OCI-LY1 (cell line): ENCODE results near the gene SLIT3.

ENCODE experiments used
- H2AFZ ChIP-seq: fragments of 200-600 bp; sonication (generic), shearing (Covaris generic); 2 replicates; pipeline ENCODE4 v1.6.0; 2014; ENCODE audit warnings: antibody characterized with exemption, mild to moderate bottlenecking, low read length
- H3F3A ChIP-seq: fragments of 200-600 bp; sonication (generic), shearing (Covaris generic); 2 replicates; pipeline ENCODE4 v1.6.0; 2014; ENCODE audit warnings: mild to moderate bottlenecking, antibody characterized with exemption, low read length, moderate library complexity; ENCODE audit not compliant: insufficient read depth
- H3K27ac ChIP-seq: fragments of 200-600 bp; sonication (generic); 2 replicates; pipeline ENCODE4 v1.5.1; 2014; ENCODE audit warnings: low read length, mixed run types, mild to moderate bottlenecking, low read depth; ENCODE audit not compliant: poor library complexity, severe bottlenecking
- H3K27me3 ChIP-seq: fragments of 200-600 bp; sonication (generic); 2 replicates; pipeline ENCODE4 v1.6.0; 2014; ENCODE audit warnings: antibody characterized with exemption, mild to moderate bottlenecking, low read length, moderate library complexity; ENCODE audit not compliant: insufficient read depth
- H3K36me3 ChIP-seq: fragments of 200-600 bp; sonication (generic); 2 replicates; pipeline ENCODE4 v1.6.1; 2014; ENCODE audit warnings: mild to moderate bottlenecking, antibody characterized with exemption, low read length, moderate library complexity, mixed read lengths; ENCODE audit not compliant: insufficient read depth
- H3K4me1 ChIP-seq: fragments of 200-600 bp; sonication (generic); 2 replicates; pipeline ENCODE4 v1.5.1; 2014; ENCODE audit warnings: mild to moderate bottlenecking, low read length, moderate library complexity; ENCODE audit not compliant: insufficient read depth, severe bottlenecking
- H3K4me2 ChIP-seq: fragments of 200-600 bp; sonication (generic), shearing (Covaris generic); 2 replicates; pipeline ENCODE4 v1.6.1; 2014; ENCODE audit warnings: low read length
- H3K4me3 ChIP-seq: fragments of 200-600 bp; sonication (generic); 2 replicates; pipeline ENCODE4 v1.5.1; 2014; ENCODE audit warnings: low read length, low read depth, mild to moderate bottlenecking, mixed read lengths; ENCODE audit not compliant: poor library complexity, severe bottlenecking
- H3K79me2 ChIP-seq: fragments of 200-600 bp; shearing (Covaris generic); 2 replicates; pipeline ENCODE4 v1.6.1; 2016; ENCODE audit warnings: mixed run types, low read length, mixed read lengths; ENCODE audit not compliant: insufficient read depth
- H3K9ac ChIP-seq: fragments of 200-600 bp; sonication (generic), shearing (Covaris generic); 2 replicates; pipeline ENCODE4 v1.6.1; 2014; ENCODE audit warnings: mild to moderate bottlenecking, low read length, mixed read lengths
- H3K9me2 ChIP-seq: fragments of 200-600 bp; sonication (generic), shearing (Covaris generic); 2 replicates; pipeline ENCODE4 v1.6.1; 2014; ENCODE audit warnings: low read depth, mild to moderate bottlenecking, low read length, mixed read lengths
- H3K9me3 ChIP-seq: fragments of 200-600 bp; shearing (Covaris generic); 2 replicates; pipeline ENCODE4 v1.6.1; 2014; ENCODE audit warnings: low read length, mixed read lengths
- H4K20me1 ChIP-seq: fragments of 200-600 bp; sonication (generic), shearing (Covaris generic); 2 replicates; pipeline ENCODE4 v1.6.0; 2016; ENCODE audit warnings: mild to moderate bottlenecking, low read length; ENCODE audit not compliant: insufficient read depth
- EZH2 ChIP-seq: fragments of 200-600 bp; sonication (generic), shearing (Covaris generic); IDR thresholded peaks from 2 replicates; pipeline ENCODE4 v1.8.0; 2017; ENCODE audit warnings: borderline replicate concordance, mixed run types, mild to moderate bottlenecking, antibody characterized with exemption, low read length, moderate library complexity, mixed read lengths
- TF ChIP-seq, protein P1 (sequence below): fragments of 200-600 bp; sonication (generic), shearing (Covaris generic); IDR thresholded peaks from 2 replicates; pipeline ENCODE4 v1.5.1; 2017; ENCODE audit warnings: mild to moderate bottlenecking, antibody characterized with exemption, low read length, moderate library complexity, mixed read lengths

SLIT3 gene

DNA sequence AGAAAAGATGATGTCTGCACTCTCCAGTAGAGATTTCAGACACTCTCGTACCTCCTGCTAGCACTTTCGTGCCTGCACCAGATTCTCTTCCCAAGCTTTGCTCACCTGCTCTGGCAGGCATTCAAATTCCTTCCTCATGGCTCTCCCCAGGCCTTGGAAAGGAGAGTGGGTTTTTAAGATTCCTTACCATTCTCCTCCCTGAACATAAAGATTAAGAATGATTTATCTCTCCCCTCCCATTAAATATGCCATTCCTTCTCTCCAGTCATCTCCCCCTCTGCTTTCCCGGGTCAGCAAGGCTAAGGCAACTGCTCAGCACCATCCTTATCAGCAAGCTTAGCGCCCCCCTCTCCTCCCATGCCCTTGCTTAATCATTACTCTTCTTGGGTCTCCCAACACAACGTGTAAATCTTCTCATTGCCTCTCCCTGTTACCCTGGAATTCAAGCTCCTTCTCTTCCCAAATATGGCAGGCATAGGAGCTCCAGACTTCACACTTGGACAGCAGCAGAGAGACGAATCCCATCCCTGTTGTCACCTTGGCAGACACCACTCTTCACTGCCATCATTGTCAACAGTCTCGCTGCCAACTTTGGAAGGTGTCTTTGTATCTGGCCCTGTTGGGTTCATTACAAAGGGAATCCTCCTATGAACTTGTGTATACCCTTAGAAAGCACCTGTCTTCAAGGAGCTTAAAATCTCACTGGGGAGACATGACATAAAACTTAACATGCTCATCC lies 332.9 kb downstream of the SLIT3 start:
- no peaks in the 10 kb centered on the region for H3K36me3 ChIP-seq
- H3F3A ChIP-seq, result no peaks in the 10 kb centered on the region
- no peak overlapping the region for H2AFZ ChIP-seq
- H4K20me1 ChIP-seq, result no peaks in the 10 kb centered on the region
- no peaks in the 10 kb centered on the region for H3K79me2 ChIP-seq
- no peak for TF ChIP-seq EZH2
- TF ChIP-seq, protein P1, sequence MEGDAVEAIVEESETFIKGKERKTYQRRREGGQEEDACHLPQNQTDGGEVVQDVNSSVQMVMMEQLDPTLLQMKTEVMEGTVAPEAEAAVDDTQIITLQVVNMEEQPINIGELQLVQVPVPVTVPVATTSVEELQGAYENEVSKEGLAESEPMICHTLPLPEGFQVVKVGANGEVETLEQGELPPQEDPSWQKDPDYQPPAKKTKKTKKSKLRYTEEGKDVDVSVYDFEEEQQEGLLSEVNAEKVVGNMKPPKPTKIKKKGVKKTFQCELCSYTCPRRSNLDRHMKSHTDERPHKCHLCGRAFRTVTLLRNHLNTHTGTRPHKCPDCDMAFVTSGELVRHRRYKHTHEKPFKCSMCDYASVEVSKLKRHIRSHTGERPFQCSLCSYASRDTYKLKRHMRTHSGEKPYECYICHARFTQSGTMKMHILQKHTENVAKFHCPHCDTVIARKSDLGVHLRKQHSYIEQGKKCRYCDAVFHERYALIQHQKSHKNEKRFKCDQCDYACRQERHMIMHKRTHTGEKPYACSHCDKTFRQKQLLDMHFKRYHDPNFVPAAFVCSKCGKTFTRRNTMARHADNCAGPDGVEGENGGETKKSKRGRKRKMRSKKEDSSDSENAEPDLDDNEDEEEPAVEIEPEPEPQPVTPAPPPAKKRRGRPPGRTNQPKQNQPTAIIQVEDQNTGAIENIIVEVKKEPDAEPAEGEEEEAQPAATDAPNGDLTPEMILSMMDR, result no peak
- no peak overlapping the region for H3K9ac ChIP-seq
- no peaks in the 10 kb centered on the region for H3K27me3 ChIP-seq
- H3K4me1 ChIP-seq, result no peaks in the 10 kb centered on the region
- H3K4me3 ChIP-seq, result no peak overlapping the region
- no peaks in the 10 kb centered on the region for H3K9me2 ChIP-seq
- no peak overlapping the region for H3K4me2 ChIP-seq
- no peak overlapping the region for H3K27ac ChIP-seq
- H3K9me3 ChIP-seq, result no peaks in the 10 kb centered on the region

DNA sequence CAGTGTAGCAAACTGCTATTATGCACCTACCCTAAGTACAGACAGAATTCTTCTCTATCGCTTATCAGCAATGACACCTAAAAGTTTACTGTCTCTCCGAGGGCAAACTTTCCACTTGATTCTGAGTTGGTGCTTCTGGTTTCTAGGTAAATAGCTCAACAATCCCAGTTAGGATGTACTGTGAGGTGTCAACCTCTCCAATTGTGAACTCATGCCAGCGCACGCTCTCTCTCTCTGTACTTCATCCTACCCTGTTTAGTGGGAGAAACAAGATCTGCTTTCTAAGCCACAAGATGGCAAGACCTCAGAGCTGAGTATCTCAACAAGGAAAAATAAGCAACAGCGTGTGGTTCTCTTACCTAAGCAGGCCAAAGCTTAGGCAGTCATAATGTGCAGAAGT lies 335.3 kb downstream of the SLIT3 start:
- H3K27me3 ChIP-seq, result no peaks in the 10 kb centered on the region
- H2AFZ ChIP-seq, result no peak overlapping the region
- no peaks in the 10 kb centered on the region for H4K20me1 ChIP-seq
- no peak overlapping the region for H3K9ac ChIP-seq
- no peaks in the 10 kb centered on the region for H3K9me2 ChIP-seq
- H3K4me1 ChIP-seq, result no peaks in the 10 kb centered on the region
- TF ChIP-seq, protein P1, result no peak
- no peak for TF ChIP-seq EZH2
- H3K79me2 ChIP-seq, result no peaks in the 10 kb centered on the region
- H3K27ac ChIP-seq, result no peak overlapping the region
- no peaks in the 10 kb centered on the region for H3K36me3 ChIP-seq
- no peak overlapping the region for H3K4me2 ChIP-seq
- H3F3A ChIP-seq, result no peaks in the 10 kb centered on the region
- H3K4me3 ChIP-seq, result no peak overlapping the region
- no peaks in the 10 kb centered on the region for H3K9me3 ChIP-seq

DNA sequence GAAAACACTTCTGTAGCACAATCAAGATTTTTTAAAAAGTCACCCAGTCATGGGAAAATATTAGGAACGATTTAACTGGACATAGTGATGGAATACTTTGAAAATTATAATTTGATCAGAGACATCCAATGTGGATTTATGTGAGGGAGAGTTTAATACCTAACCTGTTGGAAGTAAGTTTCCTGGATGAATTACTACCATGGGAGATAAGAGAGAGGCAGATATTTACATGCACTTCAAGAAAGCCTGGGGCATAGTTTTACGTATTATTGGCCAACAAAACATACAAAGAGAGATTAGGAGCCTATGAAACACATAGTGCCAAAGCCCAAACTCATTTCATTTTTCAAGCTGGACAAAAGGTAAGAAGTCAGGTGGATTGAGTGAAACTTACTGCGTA lies 336.8 kb downstream of the SLIT3 start:
- Histone ChIP-seq H3K4me3 (no peak overlapping the region), H3F3A (no peaks in the 10 kb centered on the region), H3K27ac (no peak overlapping the region), H3K27me3 (no peaks in the 10 kb centered on the region), H3K36me3 (no peaks in the 10 kb centered on the region), H3K4me2 (no peak overlapping the region), H3K4me1 (no peaks in the 10 kb centered on the region), H3K9me2 (no peaks in the 10 kb centered on the region), H3K9me3 (no peaks in the 10 kb centered on the region), H3K9ac (no peak overlapping the region), H4K20me1 (no peaks in the 10 kb centered on the region), H2AFZ (no peak overlapping the region), H3K79me2 (no peaks in the 10 kb centered on the region)
- TF ChIP-seq, protein P1, result no peak
- TF ChIP-seq EZH2, result no peak
